HepG2 (cell line): ENCODE data around the gene ASCC2. TPM values are rescaled to one million over a fixed set of nuclear protein-coding genes. Genes with fewer than 3 reads are reported as not detected.

Experiments
- ATAC-seq: fragments of 200-7000 bp; cut with Tn5 transposase; 3 replicates; pipeline ENCODE4 v1.9.1; 2020; ENCODE audit warnings: mild to moderate bottlenecking, moderate library complexity
- BruUV-seq: library from RNA; stranded (reverse); fragments of 400-500 nt; replicated peaks from 2 replicates; lab custom pipeline; 2021; lab: Mats Ljungman, UMichigan
- CTCF ChIA-PET: fragments of 300-600 bp; formaldehyde crosslinking; extraction: SDS; loops from one replicate; lab custom pipeline; 2021; ENCODE audit warnings: low total read pairs, inconsistent platforms, low intra/inter-chr PET ratio; lab: Yijun Ruan, JAX
- POLR2A ChIA-PET: fragments of 350-600 bp; sonication (Branson Sonifier 250); formaldehyde crosslinking; loops from one replicate; lab custom pipeline; 2020; ENCODE audit warnings: antibody characterized with exemption, inconsistent platforms; lab: Yijun Ruan, JAX
- DNase-seq: peaks from one replicate; pipeline ENCODE4 v3.0.0-alpha.2; 2015; ENCODE audit warnings: low spot score
- FAIRE-seq: peaks from 3 replicates; lab custom pipeline; 2011; peaks lifted over from hg19 to GRCh38; lab: Jason Lieb, UNC
- H2AFZ ChIP-seq: one replicate; pipeline ENCODE4 v1.6.1; 2011; ENCODE audit warnings: low read length, inconsistent platforms
- H3K27ac ChIP-seq: fragments of 300-600 bp; 3 replicates; pipeline ENCODE4 v1.8.0; 2011; ENCODE audit warnings: mixed run types, mild to moderate bottlenecking, mixed read lengths, low read length, inconsistent platforms; ENCODE audit not compliant: insufficient read depth; ENCODE audit errors: extremely low read length
- H3K27me3 ChIP-seq, 2 experiments: fragments of 200-600 bp in 1 of 2; 2 replicates in 1 of 2; 3 replicates in 1 of 2; pipeline versions ENCODE4 v1.6.0 to v1.8.0; 2011; ENCODE audit warnings: low read length in 2 of 2, mild to moderate bottlenecking in 2 of 2, moderate library complexity in 2 of 2, inconsistent platforms in 1 of 2; ENCODE audit not compliant: insufficient read depth in 2 of 2, control insufficient read depth in 1 of 2
- H3K36me3 ChIP-seq, 2 experiments: fragments of 200-600 bp in 1 of 2; replicated peaks in 1 of 2; 2 replicates in 1 of 2; 3 replicates in 1 of 2; pipeline versions ENCODE4 v1.5.1 to v1.8.0; 2011; ENCODE audit warnings: low read length in 2 of 2, inconsistent platforms in 1 of 2; ENCODE audit not compliant: insufficient read depth in 2 of 2, control insufficient read depth in 1 of 2
- H3K4me1 ChIP-seq: 2 replicates; pipeline ENCODE4 v1.5.1; 2012; ENCODE audit warnings: low read length, inconsistent platforms; ENCODE audit not compliant: insufficient read depth
- H3K4me2 ChIP-seq: 2 replicates; pipeline ENCODE4 v1.6.0; 2011; ENCODE audit warnings: low read depth, low read length, inconsistent platforms
- H3K4me3 ChIP-seq, 3 experiments: fragments of 200-600 bp in 1 of 3; sonication (generic), shearing (Covaris generic) in 1 of 3; replicated peaks in 1 of 3; 2 replicates each; pipeline ENCODE4 v1.5.1; 2011 to 2016; ENCODE audit warnings: low read length in 3 of 3, inconsistent platforms in 2 of 3, low read depth in 2 of 3, mild to moderate bottlenecking in 2 of 3, control low read depth in 1 of 3, mixed read lengths in 1 of 3; ENCODE audit not compliant: insufficient read depth in 1 of 3
- H3K79me2 ChIP-seq: one replicate; pipeline ENCODE4 v1.6.1; 2011; ENCODE audit warnings: low read length, inconsistent platforms; ENCODE audit not compliant: insufficient read depth
- H3K9ac ChIP-seq: 2 replicates; pipeline ENCODE4 v1.6.0; 2011; ENCODE audit warnings: mild to moderate bottlenecking, low read depth, low read length, inconsistent platforms; ENCODE audit not compliant: insufficient read depth
- H3K9me3 ChIP-seq: 2 replicates; pipeline ENCODE4 v1.5.1; 2012; ENCODE audit warnings: mild to moderate bottlenecking, low read length
- H4K20me1 ChIP-seq: 2 replicates; pipeline ENCODE4 v1.6.0; 2011; ENCODE audit warnings: inconsistent platforms, mild to moderate bottlenecking, low read length, moderate library complexity; ENCODE audit not compliant: insufficient read depth
- ARID5B ChIP-seq: IDR thresholded peaks from 2 replicates; pipeline ENCODE4 v1.4.0; 2020; ENCODE audit warnings: mild to moderate bottlenecking, missing genetic modification reagents
- CTCF ChIP-seq: sonication (generic); formaldehyde crosslinking; IDR thresholded peaks from 2 replicates; pipeline ENCODE4 v1.5.0; 2020; ENCODE audit warnings: mild to moderate bottlenecking, missing genetic modification reagents, moderate library complexity
- WGBS: methylation state at CpG from one replicate; pipeline ENCODE4 v1.1.6; 2017; ENCODE audit warnings: low lambda C conversion rate; 5-methylcytosine and 5-hydroxymethylcytosine counted together
- in situ Hi-C: cut with HindIII; loops from 2 replicates; pipeline ENCODE4 v1.10.0; 2017; ENCODE audit warnings: low pct_unique_long_range_greater_than_20kb; ENCODE audit not compliant: extremely low pct_ligation_motif_present
- intact Hi-C: fragments of 100-400 bp; cut with micrococcal nuclease; formaldehyde crosslinking; loops from one replicate; pipeline ENCODE4 v1.10.0; 2022; ENCODE audit not compliant: unreplicated experiment
- polyA plus RNA-seq, 8 experiments: library from polyadenylated mRNA; depleted of rRNA in 3 of 8; stranded (reverse) in 7 of 8; unstranded in 1 of 8; fragments of >200 nt; fragmentation: Illumina TruSeq in 4 of 8; extraction: Trizol in 4 of 8; gene quantifications; 2 replicates each; pipeline versions ENCODE4 v1.2.1 to v1.2.3, GENCODE V29; 2011 to 2016; ENCODE audit warnings: low read depth in 4 of 8, missing spikeins in 1 of 8, mixed read lengths in 1 of 8; ENCODE audit not compliant: insufficient read depth in 1 of 8
- total RNA-seq, 5 experiments: library from RNA; depleted of rRNA; stranded (reverse); fragments of >200 nt; fragmentation: Illumina TruSeq; extraction: Trizol; gene quantifications; 2 replicates each; pipeline ENCODE4 v1.2.3, GENCODE V29; 2016; ENCODE audit warnings: low read depth in 1 of 5

ASCC2 gene
- total and polyA plus RNA-seq, 2 of the 13 experiments (the other 11 are each of a cell fraction or from before 2014, with no cell fraction given): 26.2 to 26.3 TPM

DNA sequence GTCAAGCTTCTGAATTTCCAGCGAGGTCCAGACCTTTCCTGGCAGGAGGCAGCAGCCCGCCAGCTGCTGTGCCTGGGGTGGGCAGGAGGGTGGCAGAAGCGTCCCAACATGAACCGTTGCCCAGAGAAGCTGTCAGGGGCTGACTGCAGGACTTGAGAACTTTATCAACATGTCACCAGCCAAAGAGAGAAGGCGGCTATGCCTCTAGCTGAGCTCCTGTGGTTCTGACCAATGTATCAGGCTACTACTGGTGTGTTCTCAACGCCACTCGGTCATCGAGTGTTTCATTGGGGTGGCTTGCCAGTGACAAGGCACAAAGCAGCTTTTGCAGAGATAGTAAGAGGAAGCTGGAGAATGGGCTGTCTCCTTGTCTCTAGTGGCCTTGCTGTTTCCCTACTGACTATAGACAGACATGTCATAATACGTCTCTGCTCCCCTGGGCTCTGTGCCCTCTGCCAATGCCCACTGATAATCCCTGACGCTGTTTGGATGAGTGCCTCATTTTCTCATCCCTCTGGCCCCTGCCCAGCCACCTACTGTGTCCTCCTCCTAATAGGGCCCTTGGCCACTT lies 17.6 kb upstream of the ASCC2 start:
- H3K79me2 ChIP-seq: no peaks in the 10 kb centered on the region
- FAIRE-seq (no peak), ATAC-seq (peak; percentile 46), DNase-seq (no peak)
- no peak overlapping the region for H3K4me3 ChIP-seq
- BruUV-seq: no TSS peak
- TF ChIP-seq CTCF (CRISPR knock-in tag) (0 out of 2 replicates have a peak, but pooled peaks have one; percentile 9), ARID5B (CRISPR knock-in tag) (no peak)
- H3K27ac ChIP-seq: no peak overlapping the region
- CTCF ChIA-PET: no interaction called here
- no peaks in the 10 kb centered on the region for H3K36me3 ChIP-seq
- peaks cover 0 to 1% of the 10 kb centered on the region in 2 experiments; a peak in 1 of 5 replicates for H3K27me3 ChIP-seq
- no peaks in the 10 kb centered on the region for H4K20me1 ChIP-seq
- POLR2A ChIA-PET: no interaction called here
- in situ Hi-C loops: no loop called here
- no peak overlapping the region for H2AFZ ChIP-seq
- H3K4me1 ChIP-seq: no peaks in the 10 kb centered on the region; the same call in 1 of the 2 replicates
- intact Hi-C loops: no loop called here
- H3K9me3 ChIP-seq: no peaks in the 10 kb centered on the region
- 22% methylated on average over 6 of the region's 10 CpGs for WGBS
- H3K4me2 ChIP-seq: peak overlapping the region; percentile 20; the same call in 1 of the 2 replicates
- H3K9ac ChIP-seq: no peak overlapping the region
